ENCODE results near the gene TSR3.

- no peak for TF ChIP-seq TAF1 (IDR thresholded peaks at IDR 0.05; ENCODE audit: borderline replicate concordance, insufficient read depth, low read length)
- no peak for TF ChIP-seq POLR2AphosphoS5 (IDR thresholded peaks at IDR 0.05; ENCODE audit: low read depth, low read length)
- TF ChIP-seq REST (IDR thresholded peaks at IDR 0.05; ENCODE audit: insufficient read depth in 1 of 2, low read depth in 2 of 2, low read length in 2 of 2), result no peak
- TF ChIP-seq SIN3A (IDR thresholded peaks at IDR 0.05; ENCODE audit: borderline replicate concordance, insufficient read depth, low read length), result no peak
Observed at GRCh38 chr16:1375298-1375640, 23.6 kb upstream of the TSR3 start.
